ENCODE measurements around the gene LINGO4.

DNA sequence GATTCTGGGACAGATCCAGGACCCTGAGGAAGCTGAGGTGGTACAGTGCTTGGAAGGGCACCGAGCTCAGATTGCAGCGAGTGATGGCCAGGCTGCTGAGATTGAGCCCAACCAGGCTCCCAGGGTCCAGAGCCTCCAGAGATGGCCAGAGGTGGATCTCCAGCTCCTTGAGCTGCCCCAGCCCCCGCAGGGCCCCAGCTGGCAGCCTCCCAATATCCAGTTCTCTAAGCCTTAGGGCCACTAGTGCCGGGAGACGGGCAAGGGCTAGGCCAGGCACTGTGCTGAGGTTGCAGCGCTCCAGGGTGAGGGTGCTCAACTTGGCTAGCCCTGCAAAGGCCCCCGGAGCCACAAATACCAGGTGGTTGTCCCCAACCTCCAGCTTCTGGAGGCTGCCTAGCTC is 3.4 kb downstream of the LINGO4 start:
- TF ChIP-seq POLR2A (IDR thresholded peaks at IDR 0.05) = no peak
- TF ChIP-seq, protein P1, sequence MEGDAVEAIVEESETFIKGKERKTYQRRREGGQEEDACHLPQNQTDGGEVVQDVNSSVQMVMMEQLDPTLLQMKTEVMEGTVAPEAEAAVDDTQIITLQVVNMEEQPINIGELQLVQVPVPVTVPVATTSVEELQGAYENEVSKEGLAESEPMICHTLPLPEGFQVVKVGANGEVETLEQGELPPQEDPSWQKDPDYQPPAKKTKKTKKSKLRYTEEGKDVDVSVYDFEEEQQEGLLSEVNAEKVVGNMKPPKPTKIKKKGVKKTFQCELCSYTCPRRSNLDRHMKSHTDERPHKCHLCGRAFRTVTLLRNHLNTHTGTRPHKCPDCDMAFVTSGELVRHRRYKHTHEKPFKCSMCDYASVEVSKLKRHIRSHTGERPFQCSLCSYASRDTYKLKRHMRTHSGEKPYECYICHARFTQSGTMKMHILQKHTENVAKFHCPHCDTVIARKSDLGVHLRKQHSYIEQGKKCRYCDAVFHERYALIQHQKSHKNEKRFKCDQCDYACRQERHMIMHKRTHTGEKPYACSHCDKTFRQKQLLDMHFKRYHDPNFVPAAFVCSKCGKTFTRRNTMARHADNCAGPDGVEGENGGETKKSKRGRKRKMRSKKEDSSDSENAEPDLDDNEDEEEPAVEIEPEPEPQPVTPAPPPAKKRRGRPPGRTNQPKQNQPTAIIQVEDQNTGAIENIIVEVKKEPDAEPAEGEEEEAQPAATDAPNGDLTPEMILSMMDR (IDR thresholded peaks at IDR 0.05) = no peak

Data from transverse colon (tissue), 3 donors.